IMR-90 (cell line): Measurements from ENCODE around the gene PRKCE. TPM values are rescaled to one million over a fixed set of nuclear protein-coding genes. Genes with fewer than 3 reads are reported as not detected.

ENCODE experiments used
- RFX5 ChIP-seq: IDR thresholded peaks from 2 replicates; pipeline ENCODE4 v1.8.0; 2012; ENCODE audit warnings: low read depth, mild to moderate bottlenecking, low read length, moderate library complexity
- polyA plus RNA-seq, 3 experiments: library from polyadenylated mRNA; depleted of rRNA; stranded (reverse); fragments of >200 nt; gene quantifications; 2 replicates each; pipeline ENCODE4 v1.2.3, GENCODE V29; 2012; ENCODE audit warnings: low replicate concordance in 1 of 3
- total RNA-seq: library from RNA; depleted of rRNA; stranded (reverse); fragments of >200 nt; gene quantifications from 2 replicates; pipeline ENCODE4 v1.2.3, GENCODE V29; 2012
- TF ChIP-seq, protein P1 (sequence below): conservative IDR thresholded peaks from 2 replicates; pipeline ENCODE4 v1.5.1; 2012; ENCODE audit warnings: mild to moderate bottlenecking, low read depth, low read length, improper control_type of control experiment

The PRKCE gene
- total and polyA plus RNA-seq, 2 of the 4 experiments (the other 2 are of a cell fraction), result 8.1 to 32.4 TPM

DNA sequence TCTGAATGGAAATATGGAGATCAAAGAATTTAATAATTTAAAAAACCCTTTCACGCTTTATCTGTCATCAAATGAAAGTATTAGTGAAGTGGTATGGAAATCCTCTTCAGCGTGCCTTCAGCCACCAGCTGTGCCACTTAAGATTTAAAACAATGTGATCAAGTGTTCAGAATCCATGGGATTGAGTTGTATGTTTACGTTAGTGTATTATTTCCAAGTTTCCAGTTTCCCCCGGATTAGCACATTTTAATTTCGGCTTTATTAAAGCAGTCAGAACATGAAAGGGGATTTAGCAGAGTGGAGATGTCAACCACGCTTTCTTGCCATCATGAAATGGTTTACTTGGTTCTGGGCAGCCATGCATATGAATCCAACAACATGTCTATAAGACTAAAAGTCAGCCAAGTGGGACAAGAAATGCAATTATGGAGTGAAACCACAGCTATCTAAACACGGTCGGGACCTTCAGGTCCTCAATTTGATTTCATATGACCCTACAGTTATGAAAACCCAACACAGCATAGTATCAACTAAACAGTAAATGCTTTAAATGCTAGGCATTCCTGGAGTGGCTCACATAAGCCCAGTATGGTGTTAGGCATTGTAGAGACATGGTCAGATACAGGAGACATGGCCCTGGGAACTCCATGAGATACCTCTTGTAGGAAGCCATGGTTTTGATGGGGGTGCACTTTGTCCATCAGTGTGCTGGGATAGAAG lies 420.8 kb downstream of the PRKCE start (continued):
- TF ChIP-seq, protein P1, sequence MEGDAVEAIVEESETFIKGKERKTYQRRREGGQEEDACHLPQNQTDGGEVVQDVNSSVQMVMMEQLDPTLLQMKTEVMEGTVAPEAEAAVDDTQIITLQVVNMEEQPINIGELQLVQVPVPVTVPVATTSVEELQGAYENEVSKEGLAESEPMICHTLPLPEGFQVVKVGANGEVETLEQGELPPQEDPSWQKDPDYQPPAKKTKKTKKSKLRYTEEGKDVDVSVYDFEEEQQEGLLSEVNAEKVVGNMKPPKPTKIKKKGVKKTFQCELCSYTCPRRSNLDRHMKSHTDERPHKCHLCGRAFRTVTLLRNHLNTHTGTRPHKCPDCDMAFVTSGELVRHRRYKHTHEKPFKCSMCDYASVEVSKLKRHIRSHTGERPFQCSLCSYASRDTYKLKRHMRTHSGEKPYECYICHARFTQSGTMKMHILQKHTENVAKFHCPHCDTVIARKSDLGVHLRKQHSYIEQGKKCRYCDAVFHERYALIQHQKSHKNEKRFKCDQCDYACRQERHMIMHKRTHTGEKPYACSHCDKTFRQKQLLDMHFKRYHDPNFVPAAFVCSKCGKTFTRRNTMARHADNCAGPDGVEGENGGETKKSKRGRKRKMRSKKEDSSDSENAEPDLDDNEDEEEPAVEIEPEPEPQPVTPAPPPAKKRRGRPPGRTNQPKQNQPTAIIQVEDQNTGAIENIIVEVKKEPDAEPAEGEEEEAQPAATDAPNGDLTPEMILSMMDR, result no peak
- TF ChIP-seq RFX5, result no peak
